Fibroblast of lung (primary cell): ENCODE data around the gene FZD8. TPM values are rescaled to one million over a fixed set of nuclear protein-coding genes. Genes with fewer than 3 reads are reported as not detected.

Experiments
- DNase-seq, 2 donors: peaks; one replicate each; pipeline versions ENCODE4 v3.0.0 to v3.0.0-alpha.2; 2010; ENCODE audit warnings: low read depth in 2 of 2
- H2AFZ ChIP-seq: 2 replicates; pipeline ENCODE4 v1.5.1; 2012; ENCODE audit warnings: low read length, control low read depth, inconsistent platforms
- H3K27ac ChIP-seq: 2 replicates; pipeline ENCODE4 v1.5.1; 2011; ENCODE audit warnings: low read length, control low read depth; ENCODE audit not compliant: insufficient read depth
- H3K27me3 ChIP-seq: 2 replicates; pipeline ENCODE4 v1.5.1; 2011; ENCODE audit warnings: mild to moderate bottlenecking, low read length; ENCODE audit not compliant: control insufficient read depth, insufficient read depth
- H3K36me3 ChIP-seq: 2 replicates; pipeline ENCODE4 v1.5.1; 2011; ENCODE audit warnings: low read length; ENCODE audit not compliant: control insufficient read depth, insufficient read depth
- H3K4me1 ChIP-seq: 2 replicates; pipeline ENCODE4 v1.5.1; 2011; ENCODE audit warnings: low read length; ENCODE audit not compliant: control insufficient read depth, insufficient read depth; ENCODE audit errors: extremely low read depth
- H3K4me2 ChIP-seq: 2 replicates; pipeline ENCODE4 v1.5.1; 2011; ENCODE audit warnings: low read length, control low read depth; ENCODE audit not compliant: insufficient read depth; ENCODE audit errors: extremely low read depth
- H3K4me3 ChIP-seq, 4 experiments: fragments of 200-600 bp in 1 of 4; sonication (generic) in 1 of 4; replicated peaks in 1 of 4; 2 replicates each; pipeline ENCODE4 v1.5.1; 2011 to 2016; ENCODE audit warnings: low read length in 4 of 4, low read depth in 3 of 4, mild to moderate bottlenecking in 3 of 4, control low read depth in 2 of 4, inconsistent platforms in 1 of 4, mixed read lengths in 1 of 4; ENCODE audit not compliant: insufficient read depth in 1 of 4; ENCODE audit errors: control extremely low read depth in 1 of 4
- H3K79me2 ChIP-seq: 2 replicates; pipeline ENCODE4 v1.5.1; 2012; ENCODE audit warnings: mild to moderate bottlenecking, low read length, inconsistent platforms; ENCODE audit not compliant: control insufficient read depth, insufficient read depth
- H3K9ac ChIP-seq: 2 replicates; pipeline ENCODE4 v1.5.1; 2011; ENCODE audit warnings: mild to moderate bottlenecking, low read length, control low read depth; ENCODE audit not compliant: insufficient read depth
- H3K9me3 ChIP-seq: 2 replicates; pipeline ENCODE4 v1.5.1; 2012; ENCODE audit warnings: low read depth, low read length; ENCODE audit not compliant: control insufficient read depth, insufficient read depth
- H4K20me1 ChIP-seq: 2 replicates; pipeline ENCODE4 v1.5.1; 2011; ENCODE audit warnings: low read length; ENCODE audit not compliant: control insufficient read depth, insufficient read depth; ENCODE audit errors: extremely low read depth
- EZH2 ChIP-seq: IDR thresholded peaks from 2 replicates; pipeline ENCODE4 v1.5.1; 2012; ENCODE audit warnings: low read length, control low read depth, mild to moderate bottlenecking; ENCODE audit errors: missing control alignments
- polyA plus RNA-seq, 2 donors: library from polyadenylated mRNA; depleted of rRNA in 1 of 2; stranded (reverse) in 1 of 2; unstranded in 1 of 2; fragments of >200 nt; gene quantifications; 2 replicates each; pipeline ENCODE4 v1.2.1, GENCODE V29; 2011 to 2012; ENCODE audit warnings: missing spikeins in 1 of 2
- total RNA-seq: library from RNA; depleted of rRNA; stranded (reverse); fragments of >200 nt; gene quantifications from 2 replicates; pipeline ENCODE4 v1.2.1, GENCODE V29; 2014
- TF ChIP-seq, protein P1 (sequence below), 2 donors: IDR thresholded peaks in 1 of 2; conservative IDR thresholded peaks in 1 of 2; 1 replicate in 1 of 2; 2 replicates in 1 of 2; pipeline ENCODE4 v1.5.1; 2011 to 2012; ENCODE audit warnings: low read length in 2 of 2, control low read depth in 1 of 2, inconsistent platforms in 1 of 2, low read depth in 1 of 2, mild to moderate bottlenecking in 1 of 2

Gene FZD8
- total and polyA plus RNA-seq, 2 donors (not counting 1 experiment from before 2014, with no cell fraction given): 0.12 to 0.66 TPM

DNA sequence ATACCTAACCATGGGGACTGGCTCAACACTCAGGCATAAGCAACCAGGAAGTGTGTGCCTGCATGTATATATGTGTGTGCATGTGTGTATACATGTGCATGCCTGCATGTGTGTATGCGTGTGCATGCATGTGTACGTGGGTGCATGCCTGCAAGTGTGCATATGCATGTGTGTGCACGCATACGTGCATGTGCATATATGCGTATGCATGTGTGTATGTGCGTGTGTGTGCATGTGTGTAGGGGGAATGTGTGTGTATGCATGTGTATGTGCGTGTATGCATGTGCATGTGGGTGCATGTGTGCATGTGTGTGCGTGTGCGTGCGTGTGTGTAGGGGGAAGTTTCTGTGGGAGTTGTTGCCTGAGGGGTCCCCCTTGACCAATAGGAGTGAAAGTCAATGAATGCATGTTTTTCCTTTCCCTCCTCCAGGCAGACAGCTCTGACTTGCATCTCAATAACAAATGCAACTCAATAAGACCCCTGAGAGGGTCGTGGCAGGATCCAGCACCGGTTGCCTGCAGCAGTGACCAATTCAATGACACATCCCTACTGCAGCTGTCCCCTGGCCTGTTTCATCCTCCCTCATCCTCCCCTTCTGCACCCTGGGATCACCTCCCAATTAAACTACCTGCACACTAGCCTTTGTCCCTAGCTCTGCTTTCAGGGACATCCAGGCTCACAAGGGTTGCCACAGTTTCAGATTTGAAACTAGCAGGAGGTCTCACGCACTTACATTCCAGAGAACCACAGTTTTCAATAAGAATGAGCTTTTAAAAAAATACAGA is 27.0 kb upstream of the FZD8 start:
- Histone ChIP-seq H3K4me3 (no peak overlapping the region), H3K4me2 (no peak overlapping the region)

GRCh38 chr10:35667971-35668370 is 25.9 kb upstream of the FZD8 start:
- Histone ChIP-seq H3K36me3 (no peaks in the 10 kb centered on the region), H3K9ac (no peak overlapping the region), H3K9me3 (no peaks in the 10 kb centered on the region), H3K27me3 (no peaks in the 10 kb centered on the region), H3K4me2 (no peak overlapping the region), H2AFZ (no peak overlapping the region), H3K4me3 (no peak overlapping the region), H3K27ac (no peak overlapping the region), H4K20me1 (no peaks in the 10 kb centered on the region), H3K4me1 (no peaks in the 10 kb centered on the region), H3K79me2 (no peaks in the 10 kb centered on the region)
- TF ChIP-seq, protein P1, sequence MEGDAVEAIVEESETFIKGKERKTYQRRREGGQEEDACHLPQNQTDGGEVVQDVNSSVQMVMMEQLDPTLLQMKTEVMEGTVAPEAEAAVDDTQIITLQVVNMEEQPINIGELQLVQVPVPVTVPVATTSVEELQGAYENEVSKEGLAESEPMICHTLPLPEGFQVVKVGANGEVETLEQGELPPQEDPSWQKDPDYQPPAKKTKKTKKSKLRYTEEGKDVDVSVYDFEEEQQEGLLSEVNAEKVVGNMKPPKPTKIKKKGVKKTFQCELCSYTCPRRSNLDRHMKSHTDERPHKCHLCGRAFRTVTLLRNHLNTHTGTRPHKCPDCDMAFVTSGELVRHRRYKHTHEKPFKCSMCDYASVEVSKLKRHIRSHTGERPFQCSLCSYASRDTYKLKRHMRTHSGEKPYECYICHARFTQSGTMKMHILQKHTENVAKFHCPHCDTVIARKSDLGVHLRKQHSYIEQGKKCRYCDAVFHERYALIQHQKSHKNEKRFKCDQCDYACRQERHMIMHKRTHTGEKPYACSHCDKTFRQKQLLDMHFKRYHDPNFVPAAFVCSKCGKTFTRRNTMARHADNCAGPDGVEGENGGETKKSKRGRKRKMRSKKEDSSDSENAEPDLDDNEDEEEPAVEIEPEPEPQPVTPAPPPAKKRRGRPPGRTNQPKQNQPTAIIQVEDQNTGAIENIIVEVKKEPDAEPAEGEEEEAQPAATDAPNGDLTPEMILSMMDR (conservative IDR thresholded peaks at IDR 0.05 in 1 of 2, IDR thresholded peaks at IDR 0.05 in 1 of 2; ENCODE audit: low read depth in 1 of 2, low read length in 2 of 2): no peak
- TF ChIP-seq EZH2: no peak
- no peak for DNase-seq

More for the DNA sequence above, 27.0 kb upstream of the FZD8 start:
- no peak for DNase-seq
- Histone ChIP-seq H3K36me3 (no peaks in the 10 kb centered on the region), H3K27ac (no peak overlapping the region), H3K9me3 (no peaks in the 10 kb centered on the region), H3K9ac (no peak overlapping the region), H3K4me1 (no peaks in the 10 kb centered on the region), H4K20me1 (no peaks in the 10 kb centered on the region), H3K27me3 (no peaks in the 10 kb centered on the region), H2AFZ (no peak overlapping the region), H3K79me2 (no peaks in the 10 kb centered on the region)
- TF ChIP-seq EZH2: no peak
- TF ChIP-seq, protein P1 (conservative IDR thresholded peaks at IDR 0.05 in 1 of 2, IDR thresholded peaks at IDR 0.05 in 1 of 2; ENCODE audit: low read depth in 1 of 2, low read length in 2 of 2): no peak

GRCh38 chr10:35667270-35667889 is 25.3 kb upstream of the FZD8 start:
- H3K4me3 ChIP-seq: no peak overlapping the region
- TF ChIP-seq, protein P1 (conservative IDR thresholded peaks at IDR 0.05 in 1 of 2, IDR thresholded peaks at IDR 0.05 in 1 of 2; ENCODE audit: low read depth in 1 of 2, low read length in 2 of 2): no peak
- no peak for TF ChIP-seq EZH2
- no peaks in the 10 kb centered on the region for H3K79me2 ChIP-seq
- no peak overlapping the region for H2AFZ ChIP-seq
- no peaks in the 10 kb centered on the region for H3K4me1 ChIP-seq
- no peak overlapping the region for H3K27ac ChIP-seq
- no peak overlapping the region for H3K9ac ChIP-seq
- no peaks in the 10 kb centered on the region for H3K9me3 ChIP-seq
- H3K27me3 ChIP-seq: no peaks in the 10 kb centered on the region
- H3K36me3 ChIP-seq: no peaks in the 10 kb centered on the region
- no peak overlapping the region for H3K4me2 ChIP-seq
- DNase-seq: no peak
- H4K20me1 ChIP-seq: no peaks in the 10 kb centered on the region
